GM20000 (cell line): Measurements from ENCODE around the gene SCGN.

Experiments
- DNase-seq: peaks from one replicate; pipeline ENCODE4 v3.0.0; 2012; ENCODE audit warnings: low spot score
- TF ChIP-seq, protein P1 (sequence below): IDR thresholded peaks from 2 replicates; pipeline ENCODE4 v1.5.1; 2012; ENCODE audit warnings: mild to moderate bottlenecking, control low read depth; ENCODE audit errors: extremely low read depth, missing control alignments

Gene SCGN

DNA sequence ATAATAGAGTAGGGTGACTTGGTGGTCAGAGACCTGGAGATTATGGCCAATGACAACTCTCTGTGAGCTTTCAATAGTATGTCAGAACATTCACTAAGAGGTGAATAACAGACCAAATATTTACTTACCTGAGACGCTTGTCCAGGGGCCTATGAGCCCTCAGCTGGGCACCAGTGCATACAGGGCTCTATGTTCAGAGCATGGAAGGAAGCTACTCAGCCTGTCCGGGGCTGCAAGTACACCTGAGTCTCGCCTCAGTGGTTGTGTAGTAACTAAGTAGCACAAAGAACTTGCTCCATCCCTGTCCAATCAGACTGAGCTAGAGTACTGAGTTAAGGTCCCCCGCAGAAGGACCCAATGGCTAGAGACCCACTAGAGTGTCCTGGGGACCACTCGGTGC lies 11.6 kb upstream of the SCGN start:
- no peak for DNase-seq
- TF ChIP-seq, protein P1, sequence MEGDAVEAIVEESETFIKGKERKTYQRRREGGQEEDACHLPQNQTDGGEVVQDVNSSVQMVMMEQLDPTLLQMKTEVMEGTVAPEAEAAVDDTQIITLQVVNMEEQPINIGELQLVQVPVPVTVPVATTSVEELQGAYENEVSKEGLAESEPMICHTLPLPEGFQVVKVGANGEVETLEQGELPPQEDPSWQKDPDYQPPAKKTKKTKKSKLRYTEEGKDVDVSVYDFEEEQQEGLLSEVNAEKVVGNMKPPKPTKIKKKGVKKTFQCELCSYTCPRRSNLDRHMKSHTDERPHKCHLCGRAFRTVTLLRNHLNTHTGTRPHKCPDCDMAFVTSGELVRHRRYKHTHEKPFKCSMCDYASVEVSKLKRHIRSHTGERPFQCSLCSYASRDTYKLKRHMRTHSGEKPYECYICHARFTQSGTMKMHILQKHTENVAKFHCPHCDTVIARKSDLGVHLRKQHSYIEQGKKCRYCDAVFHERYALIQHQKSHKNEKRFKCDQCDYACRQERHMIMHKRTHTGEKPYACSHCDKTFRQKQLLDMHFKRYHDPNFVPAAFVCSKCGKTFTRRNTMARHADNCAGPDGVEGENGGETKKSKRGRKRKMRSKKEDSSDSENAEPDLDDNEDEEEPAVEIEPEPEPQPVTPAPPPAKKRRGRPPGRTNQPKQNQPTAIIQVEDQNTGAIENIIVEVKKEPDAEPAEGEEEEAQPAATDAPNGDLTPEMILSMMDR: no peak

DNA sequence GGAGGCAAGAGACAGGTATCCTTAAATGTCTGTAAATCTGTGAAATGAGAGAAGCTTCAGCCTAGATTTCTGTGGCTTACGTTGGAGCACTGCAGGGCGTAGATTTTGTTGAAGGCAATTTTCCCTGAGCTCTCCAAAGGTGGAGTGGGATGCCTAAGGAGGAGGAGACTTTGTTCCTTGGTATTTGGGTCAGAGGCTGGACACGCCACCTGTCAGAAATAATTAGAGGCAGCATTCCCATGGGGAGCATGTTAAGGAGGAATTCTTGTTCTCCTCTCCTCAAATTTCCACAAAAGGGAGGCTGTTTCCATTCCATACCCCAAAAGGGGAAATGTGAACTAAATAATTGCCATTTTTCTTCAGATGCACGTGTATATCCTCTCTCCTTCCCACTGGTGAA lies 11.1 kb upstream of the SCGN start:
- TF ChIP-seq, protein P1: no peak
- DNase-seq: no peak

DNA sequence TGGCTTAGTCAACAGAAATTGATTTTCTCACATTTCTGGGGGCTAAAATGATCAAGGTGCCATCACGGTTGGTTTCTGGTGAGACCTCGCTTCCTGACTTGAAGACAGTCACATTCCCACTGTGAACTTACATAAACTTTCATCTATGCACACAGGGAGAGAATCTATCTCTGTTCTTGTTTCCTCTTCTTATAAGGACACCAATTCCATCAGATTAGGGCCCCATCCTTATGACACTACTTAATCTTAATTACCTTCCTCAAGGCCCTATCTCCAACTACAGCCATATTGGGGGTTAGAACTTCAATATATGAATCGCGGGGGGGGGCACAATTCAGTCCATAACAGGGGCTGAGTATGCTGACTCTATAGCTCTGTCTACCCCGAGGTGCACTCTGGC lies 10.6 kb upstream of the SCGN start:
- DNase-seq: no peak
- TF ChIP-seq, protein P1: no peak

DNA sequence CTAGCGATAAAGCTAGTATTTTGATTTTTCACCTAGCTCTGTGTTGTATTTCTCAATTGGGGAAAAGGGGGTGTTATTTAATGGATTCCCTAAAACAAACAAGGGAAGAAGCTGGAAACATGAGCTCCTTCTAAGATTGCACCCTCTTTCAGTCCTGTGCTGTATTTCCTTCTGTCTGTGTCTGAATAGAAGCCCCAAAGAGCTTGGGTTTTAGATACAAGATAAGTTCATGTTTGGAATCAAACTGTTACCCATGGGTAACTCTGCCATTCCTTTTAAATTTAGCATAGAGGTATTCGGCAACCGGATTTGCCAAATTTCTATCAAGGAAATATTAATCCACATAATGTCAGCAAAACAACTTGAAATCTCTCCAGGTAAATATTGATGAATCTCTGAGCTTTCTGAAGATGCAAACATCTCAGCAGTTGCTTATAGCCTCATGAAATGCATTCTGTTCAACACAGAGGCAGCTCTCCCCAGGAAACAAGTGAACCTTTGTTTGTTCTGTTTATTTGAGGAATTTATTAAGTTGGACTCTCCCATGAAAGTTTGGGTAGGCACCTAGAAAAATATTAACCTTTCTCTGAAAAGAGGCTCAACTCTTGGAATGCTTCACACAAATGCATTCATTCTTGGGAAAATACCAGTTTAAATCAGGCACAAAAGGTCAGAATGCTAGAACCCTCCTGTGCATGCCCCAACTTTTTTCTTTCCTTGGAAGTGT lies 9.9 kb upstream of the SCGN start:
- TF ChIP-seq, protein P1: no peak
- no peak for DNase-seq

DNA sequence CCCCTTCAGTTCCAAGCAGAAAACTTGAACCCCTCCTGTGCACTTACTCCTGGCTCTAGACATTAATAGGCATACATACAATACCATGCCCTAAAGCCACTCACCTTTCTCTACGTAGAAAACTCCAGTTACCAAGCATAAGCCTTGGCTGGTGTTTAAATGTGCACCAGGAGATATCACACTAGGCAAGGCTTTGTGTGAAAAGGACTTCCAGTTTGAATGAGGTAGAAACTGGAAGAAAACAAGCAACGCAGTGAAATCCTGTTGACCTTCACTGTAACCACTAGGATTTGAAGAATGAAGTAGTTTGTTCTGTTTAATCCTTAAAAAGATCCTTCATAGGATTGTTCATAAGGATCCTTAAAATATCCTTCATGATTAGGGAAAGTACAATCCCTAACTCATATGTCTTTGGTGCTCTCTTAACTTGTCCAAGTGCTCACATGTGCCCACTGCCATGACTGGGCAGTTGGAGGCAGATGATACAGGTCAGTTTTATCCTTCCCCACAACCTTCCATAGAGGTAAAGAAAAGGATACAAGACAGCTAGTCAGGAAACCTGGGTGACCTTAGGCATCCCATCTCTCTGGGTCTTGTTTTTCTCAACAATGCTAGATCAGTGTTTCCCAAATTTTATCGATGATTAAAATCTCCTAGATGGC lies 9.2 kb upstream of the SCGN start:
- TF ChIP-seq, protein P1: no peak
- DNase-seq: no peak

DNA sequence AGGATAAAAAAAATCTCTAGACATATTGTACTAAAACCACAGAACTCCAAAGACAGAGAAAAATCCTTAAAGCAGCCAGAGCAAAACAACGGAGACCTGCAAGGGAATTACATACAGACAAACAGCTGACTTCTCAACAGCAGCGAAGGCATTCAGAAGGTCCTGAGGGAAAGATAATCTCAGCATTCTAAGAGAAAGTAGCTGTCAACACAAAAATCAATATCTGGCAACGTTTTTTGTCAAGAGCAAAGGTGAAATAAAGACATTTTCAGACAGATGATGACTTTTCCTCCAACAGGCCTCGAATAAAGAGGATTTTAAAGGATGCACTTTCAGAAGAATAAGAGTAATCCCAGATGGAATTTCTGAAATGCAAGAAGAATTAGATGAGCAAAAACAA lies 6.1 kb upstream of the SCGN start:
- TF ChIP-seq, protein P1: no peak
- DNase-seq: no peak

DNA sequence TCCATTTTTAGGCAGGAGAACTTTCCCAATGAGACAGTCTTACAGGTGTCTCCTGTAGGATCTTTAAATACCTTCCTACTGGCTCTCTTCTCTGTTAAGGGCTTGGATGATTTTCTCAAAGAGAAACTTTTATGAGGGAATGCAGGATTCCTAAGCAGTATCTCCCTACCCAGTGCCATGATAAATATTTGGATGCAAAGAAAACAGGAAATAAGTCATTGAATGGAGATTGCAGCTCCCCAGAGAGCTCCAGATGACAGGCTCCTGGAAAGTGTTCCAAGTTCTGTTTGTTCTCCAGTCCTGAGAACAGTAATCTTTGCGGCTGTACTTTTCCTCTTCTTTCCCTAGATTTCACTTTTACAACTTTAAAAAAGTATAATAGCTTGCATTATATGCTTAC lies 2.4 kb upstream of the SCGN start:
- TF ChIP-seq, protein P1: no peak
- DNase-seq: no peak
